GM18858 (cell line): ENCODE data around the gene ACLY.

ENCODE experiments used
- ATAC-seq: cut with Tn5 transposase; IDR thresholded peaks from one replicate; pipeline ENCODE4 v1.9.1; 2021; ENCODE audit not compliant: unreplicated experiment

The ACLY gene

DNA sequence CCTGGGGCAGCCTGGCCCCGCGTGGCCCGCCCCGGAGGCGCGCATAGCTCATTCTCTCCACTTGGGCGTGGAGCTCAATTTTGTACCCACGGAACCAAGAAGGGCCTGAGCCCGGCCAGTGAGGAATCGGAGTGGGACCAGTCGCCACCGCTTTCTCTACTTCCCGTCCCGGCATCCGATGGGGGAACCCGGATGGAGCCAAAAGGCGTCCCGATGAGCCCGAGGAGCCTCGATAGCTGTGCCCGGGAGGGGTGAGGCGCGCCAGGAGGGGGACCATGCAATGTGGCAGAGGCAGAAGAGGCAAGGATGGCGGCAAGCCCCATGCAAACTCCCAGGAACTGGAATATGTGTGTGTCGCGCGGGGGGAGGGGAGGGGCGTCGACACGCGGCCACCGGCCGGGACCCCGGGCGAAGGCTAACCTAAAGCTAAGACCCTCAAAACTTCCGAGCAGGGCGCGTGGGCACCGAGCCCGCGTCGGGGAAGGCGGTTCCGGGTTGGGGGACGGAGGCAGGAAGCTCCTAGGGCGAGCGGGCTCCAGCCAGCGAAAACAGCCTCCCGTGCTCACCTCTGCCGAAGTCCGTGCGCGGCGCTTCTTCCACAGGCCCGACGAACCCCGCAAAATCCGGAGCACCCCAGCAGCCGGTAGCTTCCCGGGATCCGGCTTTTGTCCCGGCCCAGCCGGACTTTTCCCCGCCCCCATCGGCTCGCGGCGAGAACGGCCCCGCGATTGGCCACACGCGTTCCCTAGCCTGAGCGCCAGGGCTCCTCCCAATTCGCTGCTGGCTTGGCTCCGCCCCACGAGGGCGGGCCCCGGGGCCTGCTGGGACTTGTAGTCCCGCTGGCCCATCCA is at the start of gene ACLY:
ACLY (minus strand) TSS at position 638 of the 851 bp plus-strand sequence. CDS start 5,078 bp downstream, outside the sequence.
- peak; percentile 89 for ATAC-seq

DNA sequence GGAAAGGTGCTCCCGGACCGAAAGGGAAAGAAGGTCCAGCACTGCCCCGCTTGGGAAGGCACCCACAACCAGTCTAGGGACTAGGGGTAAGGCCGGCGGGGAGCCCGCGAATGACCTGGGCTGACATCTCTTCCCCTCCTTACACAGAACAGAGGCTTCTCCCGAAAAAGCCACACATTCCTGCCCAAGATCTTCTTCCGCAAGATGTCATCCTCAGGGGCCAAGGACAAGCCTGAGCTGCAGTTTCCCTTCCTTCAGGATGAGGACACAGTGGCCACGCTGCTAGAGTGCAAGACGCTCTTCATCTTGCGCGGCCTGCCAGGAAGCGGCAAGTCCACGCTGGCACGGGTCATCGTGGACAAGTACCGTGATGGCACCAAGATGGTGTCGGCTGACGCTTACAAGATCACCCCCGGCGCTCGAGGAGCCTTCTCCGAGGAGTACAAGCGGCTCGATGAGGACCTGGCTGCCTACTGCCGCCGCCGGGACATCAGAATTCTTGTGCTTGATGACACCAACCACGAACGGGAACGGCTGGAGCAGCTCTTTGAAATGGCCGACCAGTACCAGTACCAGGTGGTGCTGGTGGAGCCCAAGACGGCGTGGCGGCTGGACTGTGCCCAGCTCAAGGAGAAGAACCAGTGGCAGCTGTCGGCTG is 49.3 kb upstream of the ACLY start:
- ATAC-seq: no peak

DNA sequence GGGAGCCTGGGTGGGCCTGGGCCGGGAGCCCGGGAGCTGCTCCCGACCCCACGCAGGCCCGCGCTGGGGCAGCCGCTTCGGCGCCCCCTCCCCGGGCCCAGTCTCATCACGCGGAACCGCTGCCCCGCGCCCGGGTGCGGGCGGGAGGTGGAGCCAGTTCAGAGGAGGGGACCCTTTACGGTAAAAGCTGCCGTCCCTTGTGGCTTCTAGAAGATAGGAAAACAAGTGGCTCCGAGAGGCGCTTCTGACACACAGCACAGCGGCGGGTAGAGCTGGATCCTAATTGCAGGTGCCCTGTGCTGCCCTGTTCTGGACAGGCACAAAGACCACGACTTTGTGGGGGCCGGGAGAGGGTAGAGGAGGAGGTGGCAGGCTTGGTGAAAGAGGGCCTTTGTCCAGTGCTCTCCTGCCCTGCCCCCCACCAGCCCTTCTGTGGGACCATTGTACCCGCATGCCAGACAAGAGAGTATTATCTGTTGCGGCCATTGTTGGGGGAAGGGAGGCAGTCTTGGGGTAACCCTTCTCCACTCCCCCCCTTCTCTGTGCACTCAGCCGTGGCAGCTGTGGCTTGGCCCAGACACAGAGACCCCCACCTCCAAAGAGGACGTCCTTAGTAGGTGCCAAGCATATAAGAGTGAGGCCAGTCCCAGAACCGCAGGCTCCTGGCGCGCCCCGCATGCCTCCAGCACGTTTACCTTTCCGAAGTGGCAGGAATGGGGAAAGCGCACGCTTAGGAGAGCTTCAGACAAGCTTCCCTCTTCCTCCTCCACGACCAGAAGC is 48.6 kb upstream of the ACLY start:
- no peak for ATAC-seq

DNA sequence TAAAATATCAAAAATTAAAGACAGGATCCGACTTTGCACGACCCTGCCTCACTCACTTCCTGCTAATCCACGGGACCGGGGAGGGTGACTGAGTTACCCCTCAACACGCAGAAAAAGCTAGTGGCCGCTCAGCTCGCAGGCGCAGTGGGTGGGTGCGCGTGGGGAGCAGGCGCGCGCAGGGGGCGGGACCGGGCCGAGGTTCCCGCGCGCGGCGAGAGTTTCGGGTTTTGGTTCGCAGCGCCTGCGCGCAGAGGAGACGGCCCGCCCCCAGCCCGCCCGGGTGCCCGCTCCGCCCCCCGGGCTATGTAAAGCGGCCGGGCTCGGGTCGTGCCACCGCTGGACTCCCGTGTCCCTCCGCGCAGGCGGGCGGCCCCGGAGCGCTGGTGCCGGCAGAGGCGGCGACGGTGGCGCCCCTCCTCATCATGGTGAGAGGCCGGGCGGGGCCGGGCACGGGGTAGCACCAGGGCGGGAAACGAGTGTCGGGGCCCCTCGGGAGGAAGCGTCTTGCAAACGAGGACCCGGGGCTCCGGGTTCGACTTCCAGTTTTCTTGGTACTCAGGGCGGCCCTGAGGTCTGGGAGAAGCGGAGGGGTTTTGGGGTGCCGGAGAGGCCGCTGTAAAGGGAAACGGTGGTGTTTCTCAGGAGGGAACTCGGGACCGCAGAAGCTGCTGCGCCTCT is 47.9 kb upstream of the ACLY start, which contains the start of gene CNP:
CNP (plus strand) TSS at position 333 of the 678 bp plus-strand sequence; CDS start at position 423, 90 bp downstream.
- no peak for ATAC-seq

DNA sequence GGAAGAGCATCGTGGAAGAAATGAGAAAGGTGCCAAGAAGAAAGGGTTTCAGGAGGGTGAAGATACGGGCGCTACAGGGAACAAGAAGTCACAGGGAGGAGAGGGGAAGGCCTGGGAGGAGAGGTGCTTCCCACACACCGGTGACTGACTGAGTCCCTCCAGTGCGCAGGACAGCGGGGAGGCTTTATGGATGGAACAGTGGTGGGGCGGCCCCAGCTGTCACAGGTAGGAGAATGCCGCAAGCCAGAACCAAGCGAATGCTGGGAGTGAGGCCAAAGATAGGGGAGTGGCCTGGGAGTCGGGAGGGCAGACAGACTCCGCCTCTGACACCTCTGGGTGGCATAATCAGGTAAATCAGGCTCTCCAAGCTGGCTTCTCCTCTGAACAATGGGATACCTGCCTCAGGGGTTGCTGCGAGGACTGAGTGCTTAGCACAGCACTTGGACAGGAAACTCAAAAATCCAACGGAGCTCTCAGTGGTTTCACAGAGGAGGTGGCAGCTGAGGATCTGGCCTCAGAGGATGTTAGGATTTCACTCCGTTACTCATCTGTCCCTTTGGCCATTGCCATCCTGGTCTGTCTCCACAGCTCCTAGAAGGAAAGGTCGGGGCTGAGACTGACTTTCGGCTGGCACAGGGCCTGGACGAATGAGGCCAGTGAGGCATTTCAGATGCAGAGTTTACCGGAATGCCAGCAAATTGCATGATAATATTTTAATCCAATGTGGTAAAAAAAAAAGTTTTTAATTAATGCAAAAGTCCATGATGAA is 47.1 kb upstream of the ACLY start:
- no peak for ATAC-seq

DNA sequence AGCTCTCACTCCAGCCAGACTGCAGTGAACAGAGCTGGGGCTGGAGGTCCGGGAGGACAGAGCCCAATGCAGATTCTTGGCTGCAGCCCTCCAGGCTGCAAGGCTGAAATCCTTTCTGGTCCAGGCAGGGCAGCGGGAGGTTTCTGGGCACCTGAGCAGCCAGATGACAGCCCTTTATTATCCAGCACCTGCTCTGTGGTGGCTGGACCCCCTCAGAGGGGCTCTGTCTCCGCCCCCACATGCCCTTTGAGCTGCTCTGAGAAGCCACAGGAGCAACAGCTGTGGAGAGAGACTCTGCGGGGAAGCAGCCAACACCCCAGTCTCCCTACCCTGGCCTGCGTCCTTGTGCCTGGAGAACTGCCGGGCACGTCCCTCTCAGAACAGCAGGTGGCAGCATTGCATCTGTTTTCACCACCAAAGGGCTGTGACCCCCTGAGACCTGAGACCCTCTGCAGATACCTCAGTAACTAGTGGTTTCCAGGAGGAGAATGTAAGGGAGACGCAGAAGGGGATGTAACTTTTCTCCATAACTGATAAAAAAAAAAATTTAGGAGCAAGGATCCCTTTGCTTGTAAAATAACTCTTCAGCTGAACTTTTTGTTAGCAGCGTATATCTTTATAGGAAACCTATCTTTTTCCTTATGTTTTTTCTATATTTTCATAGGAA is 44.1 kb upstream of the ACLY start:
- ATAC-seq: no peak

DNA sequence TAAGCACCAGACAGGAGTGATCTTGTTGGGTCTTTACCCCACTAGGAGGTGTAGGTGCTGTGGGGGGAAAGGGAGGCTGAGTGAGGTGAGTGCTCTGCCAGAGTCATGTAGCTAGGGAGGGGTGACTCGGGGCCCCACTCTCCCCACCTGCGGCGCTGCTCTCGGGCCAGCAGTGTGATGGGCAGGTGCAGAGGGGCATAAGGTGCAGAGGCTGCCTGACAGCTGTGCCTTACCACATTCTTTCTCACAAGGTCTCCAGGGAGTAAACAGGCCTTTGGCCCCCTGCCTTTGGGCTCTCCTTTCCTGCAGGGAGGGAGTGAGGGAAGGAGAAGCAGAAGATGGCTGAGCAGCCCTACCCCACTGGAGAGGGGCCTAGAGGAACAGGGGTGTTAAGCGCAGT is 43.4 kb upstream of the ACLY start:
- no peak for ATAC-seq

DNA sequence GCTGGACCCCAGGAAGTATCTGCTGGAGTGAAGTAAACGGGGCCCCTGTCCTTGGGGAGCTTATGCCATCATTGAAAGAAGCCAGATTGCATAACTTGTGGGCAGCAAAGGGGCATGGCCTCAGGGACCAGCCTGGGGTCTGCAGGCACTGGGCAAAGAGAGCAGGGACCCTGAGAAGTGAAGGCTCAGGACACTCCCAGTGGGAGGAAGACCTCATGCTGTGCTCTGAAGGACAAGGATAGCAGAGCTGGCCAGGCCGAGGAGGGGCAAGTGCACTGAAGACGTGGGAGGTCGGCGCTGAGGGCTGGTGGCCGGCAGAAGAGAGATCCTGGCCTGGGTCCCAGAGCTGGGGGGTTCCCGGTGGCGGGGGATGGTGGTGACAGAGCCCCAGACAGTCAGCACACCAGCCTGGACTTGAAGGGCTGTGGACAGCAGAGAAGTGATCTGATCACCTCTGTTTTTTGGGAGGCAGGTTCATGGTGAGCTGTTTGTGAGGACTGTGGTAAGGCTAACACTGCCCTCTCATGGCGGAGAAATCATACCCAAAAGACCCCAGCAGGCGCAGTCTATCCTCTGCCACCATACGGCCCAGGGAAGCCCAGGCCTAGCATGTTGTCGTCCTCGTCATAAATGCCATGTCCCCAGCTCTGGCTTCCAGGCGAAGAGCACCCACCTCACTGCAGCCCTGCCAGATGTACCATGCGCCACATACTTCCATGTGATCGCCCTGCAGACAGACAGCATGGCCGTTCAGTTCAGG is 40.8 kb upstream of the ACLY start:
- no peak for ATAC-seq

DNA sequence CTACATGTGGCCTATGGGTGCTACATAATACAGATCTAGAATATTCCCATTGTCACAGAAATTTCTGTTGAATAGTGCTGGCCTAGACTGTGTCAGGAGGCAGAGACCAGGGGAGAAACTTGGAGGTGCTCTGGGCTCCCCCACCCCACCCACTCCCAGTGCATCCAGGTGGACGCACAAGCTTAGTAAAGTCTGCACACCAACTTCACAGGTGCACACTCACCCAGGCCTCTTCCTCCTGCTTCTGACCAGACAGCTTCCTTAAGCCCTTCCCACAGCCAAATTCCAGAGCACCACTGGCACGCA is 40.2 kb upstream of the ACLY start:
- ATAC-seq: no peak

DNA sequence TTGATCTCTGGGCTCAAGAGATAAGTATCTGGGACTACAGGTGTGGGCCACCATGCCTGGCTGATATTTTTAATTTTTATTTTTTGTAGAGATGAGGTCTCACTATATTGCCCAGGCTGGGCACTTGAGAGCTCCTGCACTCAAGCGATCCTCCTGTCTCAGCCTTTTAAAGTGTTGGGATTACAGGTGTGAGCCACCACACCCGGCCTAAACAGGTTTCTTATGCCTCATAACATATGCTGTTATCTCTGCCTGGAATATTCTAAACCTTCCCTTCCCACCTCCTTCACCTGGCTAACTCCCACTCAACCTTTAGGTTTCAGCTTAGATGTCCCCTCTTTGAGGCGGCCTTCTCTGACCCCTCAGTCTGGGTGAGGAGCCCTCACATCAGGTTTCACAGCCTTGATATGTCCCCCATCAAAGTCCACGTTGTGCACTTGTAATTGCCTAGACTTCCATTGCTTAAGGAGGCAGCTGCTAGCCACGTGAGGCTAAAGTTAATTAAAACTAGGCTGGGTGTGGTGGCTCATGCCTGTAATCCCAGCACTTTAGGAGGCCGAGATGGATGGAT is 39.2 kb upstream of the ACLY start:
- no peak for ATAC-seq

DNA sequence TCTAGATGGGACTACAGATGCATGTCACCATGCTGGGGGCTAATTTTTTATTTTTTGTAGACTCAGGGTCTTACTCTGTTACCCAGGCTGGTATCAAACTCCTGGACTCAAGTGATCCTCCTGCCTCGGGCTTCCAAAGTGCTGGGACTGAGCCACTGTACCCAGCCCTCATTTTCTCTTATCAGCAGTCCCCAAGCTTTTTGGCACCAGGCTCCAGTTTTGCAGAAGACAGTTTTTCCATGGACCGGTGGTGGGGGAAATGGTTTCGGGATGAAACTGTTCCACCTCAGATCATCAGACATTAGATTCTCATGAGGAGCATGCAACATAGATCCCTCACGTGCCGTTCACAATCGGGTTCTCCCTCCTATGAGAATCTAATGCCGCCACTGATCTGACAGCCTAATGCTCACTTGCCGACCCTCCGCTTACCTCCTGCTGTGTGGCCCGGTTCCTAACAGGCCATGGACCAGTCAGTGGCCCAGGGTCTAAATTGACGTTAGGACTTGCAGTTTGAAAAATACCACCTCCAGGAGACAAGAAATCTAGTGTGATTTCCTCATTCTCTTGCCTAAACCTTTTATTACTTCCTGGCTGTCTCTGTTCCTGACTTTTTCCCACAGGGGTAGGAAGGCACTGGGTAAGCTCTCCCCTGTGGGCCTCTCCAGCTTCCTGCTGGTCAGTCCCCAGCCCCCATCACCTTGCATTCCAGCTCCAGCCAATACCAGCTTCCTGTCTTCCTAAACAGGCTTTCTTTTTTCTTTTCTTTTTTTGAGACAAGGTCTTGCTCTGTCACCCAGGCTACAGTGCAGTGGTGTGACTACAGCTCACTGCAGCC is 38.5 kb upstream of the ACLY start:
- ATAC-seq: no peak

DNA sequence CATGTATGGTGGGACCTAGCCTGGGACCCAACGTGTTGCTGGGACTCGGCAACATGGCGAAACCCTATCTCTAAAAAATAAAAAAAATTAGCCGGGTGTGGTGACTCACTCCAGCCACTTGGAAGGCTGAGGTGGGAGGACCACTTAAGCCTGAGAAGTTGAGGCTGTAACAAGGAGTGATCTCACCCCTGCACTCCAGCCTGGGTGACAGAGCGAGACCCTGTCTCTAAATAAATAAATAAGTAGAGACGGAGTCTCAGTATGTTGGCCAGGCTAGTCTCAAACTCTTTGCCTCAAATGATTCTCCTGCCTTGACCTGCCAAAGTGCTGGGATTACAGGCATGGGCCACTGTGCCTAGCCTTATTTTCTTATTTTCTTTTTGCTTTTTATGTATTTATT is 37.8 kb upstream of the ACLY start:
- no peak for ATAC-seq

DNA sequence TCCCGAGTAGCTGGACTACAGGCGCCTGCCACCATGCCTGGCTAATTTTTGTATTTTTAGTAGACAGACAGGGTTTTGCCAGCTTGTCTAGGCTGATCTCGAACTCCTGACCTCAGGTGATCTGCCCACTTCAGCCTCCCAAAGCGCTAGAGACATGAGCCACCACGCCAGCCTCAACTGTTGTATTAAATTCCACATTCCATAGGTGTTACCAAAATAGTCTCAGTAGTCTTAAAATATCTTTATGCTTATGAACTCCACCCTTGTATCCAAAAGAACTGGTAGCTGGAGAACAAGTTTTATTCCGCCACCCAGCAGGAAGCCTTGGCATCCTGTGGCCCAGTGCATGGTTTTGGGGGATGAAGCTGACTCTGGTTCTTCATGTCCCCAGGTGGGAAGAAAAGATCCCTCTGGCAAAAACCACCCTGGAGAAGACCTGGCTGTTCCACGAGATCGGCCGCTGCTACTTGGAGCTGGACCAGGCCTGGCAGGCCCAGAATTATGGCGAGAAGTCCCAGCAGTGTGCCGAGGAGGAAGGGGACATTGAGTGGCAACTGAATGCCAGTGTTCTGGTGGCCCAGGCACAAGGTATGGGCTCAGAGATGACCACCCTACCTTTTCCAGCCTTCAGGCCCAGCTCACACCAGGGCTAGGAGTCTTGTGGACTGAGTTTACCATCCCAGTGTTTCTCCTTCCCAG is 30.2 kb upstream of the ACLY start:
- no peak for ATAC-seq

DNA sequence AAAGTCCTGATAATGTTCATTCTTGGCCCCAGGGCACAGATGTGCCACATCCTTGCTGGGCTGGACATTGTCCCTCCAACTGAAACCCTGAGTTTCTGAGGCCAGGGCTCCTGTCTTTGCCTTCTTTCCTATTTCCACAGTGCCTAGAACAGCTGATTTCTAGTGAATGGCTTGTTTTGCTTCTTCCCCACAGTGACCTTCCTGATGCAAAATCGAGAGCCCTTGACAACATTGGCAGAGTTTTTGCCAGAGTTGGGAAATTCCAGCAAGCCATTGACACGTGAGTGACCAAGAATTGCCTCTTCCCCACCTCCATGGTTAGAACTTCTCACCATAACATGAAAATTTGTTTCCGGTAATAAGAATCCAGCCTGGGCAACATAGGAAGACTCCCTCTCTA is 26.2 kb upstream of the ACLY start:
- no peak for ATAC-seq

DNA sequence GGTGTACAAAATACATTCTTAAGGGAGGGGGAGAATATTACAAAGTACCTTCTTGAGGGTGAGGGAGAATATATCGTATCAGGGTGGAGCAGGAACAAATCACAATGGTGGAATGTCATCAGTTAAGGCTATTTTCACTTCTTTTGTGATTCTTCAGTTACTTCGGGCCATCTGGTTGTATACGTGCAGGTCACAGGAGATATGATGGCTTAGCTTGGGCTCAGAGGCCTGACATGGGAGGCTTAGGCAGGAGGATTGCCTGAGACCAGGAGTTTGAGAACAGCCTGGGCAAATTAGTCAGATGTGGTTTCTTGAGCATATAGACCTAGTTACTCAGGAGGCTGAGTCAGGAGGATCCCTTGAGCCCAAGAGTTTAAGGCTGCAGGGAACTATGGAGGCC is 24.7 kb upstream of the ACLY start:
- no peak for ATAC-seq

DNA sequence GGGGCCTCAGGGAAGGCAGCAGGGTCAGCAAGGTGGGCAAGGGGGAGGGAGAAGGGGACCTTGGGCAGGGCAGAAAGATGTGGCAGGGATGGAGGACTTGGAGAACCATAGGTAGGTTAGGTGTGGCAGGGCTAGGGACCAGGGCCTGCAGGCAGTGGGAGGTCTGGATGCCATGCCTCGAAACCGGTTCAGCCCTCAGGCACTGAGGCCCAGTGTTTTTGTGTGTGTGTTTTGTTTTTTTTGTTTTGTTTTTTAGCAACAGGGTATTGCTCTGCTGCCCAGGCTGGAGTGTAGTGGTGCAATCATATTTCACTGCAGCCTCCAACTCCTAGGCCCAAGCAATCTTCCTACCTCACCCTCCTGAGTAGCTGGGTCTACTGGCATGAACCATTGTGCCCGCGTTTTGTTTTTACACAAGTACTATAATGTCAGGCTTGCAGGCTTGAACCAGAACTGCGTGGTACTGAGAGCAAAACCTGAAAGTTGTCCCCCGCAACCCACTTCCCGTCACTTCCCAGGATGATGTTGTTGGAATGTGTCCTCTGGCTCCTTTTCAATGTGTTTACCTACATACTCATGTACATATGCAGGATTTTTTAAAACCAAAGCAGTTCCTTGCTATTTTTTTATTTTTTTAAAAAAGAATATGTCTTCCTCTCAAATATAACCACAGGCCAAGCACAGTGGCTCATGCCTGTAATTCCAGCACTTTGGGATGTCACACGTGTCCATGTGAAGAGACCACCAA is 24.0 kb upstream of the ACLY start:
- ATAC-seq: no peak

DNA sequence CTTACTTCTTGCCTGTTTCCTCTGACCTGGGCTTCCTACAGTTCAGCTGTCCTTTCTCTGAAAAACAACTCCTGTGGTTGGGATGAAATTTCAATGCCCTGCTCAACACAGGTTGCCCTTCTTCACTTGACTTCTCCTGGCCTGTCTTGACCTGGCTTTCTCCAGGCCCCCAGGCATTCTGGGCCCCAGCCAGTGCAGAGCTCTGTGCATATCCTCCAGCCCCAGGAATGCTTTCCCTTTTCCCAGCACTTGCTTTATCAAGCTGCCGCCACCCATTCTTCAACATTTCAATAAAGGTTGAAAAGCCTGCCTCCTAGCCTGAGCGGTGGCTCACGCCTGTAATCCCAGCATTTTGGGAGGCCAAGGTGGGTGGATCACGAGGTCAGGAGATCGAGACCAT is 22.4 kb upstream of the ACLY start:
- no peak for ATAC-seq
